Iris pigment epithelial cell (primary cell): Measurements from ENCODE around the gene DTNB.
"Not testable (repeated sequence)": the region's sequence is repeated elsewhere in the genome, so short reads cannot be mapped to it uniquely, and the experiment has no call there.

ENCODE experiments used
- DNase-seq: peaks from one replicate; pipeline ENCODE4 v3.0.0-alpha.2; 2011; ENCODE audit warnings: low read depth

DTNB gene

DNA sequence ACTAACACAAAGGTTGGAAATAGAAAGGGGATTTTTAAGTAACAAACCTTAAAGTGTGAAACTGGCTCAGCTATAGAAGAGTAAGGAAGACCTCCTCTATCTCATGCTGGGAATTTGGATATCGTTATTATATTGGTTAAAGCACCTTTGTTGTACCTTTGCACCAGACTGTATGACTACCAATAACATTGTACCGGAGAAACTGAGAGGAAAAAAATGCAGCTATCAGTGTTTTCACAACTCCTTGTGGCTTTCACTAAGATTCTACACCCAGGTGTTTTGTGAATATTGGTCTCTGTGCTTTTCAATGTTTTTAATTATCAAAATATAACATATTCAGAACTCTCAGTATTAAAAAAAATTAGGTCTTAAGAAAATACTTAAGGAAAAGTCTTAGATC lies 48.7 kb downstream of the DTNB start:
- DNase-seq: no peak

DNA sequence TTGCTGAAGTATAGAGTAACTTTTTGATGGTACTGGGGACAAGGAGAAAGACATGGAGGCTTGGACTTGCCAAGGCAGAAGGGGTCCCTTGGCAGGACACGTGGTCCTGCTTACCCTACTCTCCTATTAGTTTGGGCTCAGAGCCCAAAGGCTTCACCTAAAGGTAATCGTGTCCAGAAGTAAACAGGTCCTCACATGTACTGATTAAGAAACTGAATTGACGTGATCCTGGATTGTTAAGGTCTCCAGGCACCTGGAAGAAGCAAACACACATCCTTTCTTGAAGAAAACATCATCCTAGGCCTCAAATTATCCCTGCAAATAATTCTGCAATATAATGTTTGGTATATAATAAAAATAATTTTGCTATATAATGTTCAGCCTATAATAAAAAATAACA lies 50.0 kb downstream of the DTNB start:
- DNase-seq: no peak

DNA sequence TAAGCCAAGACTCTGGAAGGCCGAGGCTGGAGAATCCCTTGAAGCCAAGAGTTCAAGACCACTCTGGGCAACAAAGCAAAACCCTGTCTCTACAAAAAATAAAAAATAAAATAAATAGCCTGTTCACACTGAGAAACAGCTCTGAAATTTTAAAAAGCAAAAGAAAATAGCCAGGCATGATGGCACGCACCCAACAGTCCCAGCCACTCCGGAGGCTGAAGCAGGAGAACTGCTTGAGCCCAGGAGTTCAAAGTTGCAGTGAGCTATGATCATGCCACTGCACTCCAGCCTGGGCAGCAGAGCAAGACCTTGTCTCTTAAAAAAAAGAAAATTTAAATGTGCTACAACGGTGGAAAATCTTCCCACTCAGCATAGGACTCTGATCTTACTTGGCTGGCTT lies 52.7 kb downstream of the DTNB start:
- no peak for DNase-seq

DNA sequence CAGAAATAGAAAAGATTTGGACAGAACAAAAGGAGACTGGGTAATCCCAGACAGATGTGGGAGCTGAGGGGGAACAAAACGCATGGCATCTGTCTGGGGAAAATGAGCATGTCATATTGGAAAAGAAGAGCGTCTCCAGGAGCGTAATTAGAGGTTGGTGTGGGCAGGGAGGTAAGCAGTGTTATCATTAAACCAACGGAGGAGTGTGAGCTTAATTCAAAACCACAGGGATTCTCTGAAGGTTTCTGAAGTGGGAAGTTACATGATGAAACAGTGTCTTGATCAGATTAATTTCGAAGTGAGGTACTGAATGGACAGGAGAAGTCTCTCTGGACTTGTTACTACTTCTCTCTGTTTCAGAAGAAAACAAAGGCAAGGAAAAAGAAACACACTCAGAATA lies 53.3 kb downstream of the DTNB start:
- peak; percentile 34 for DNase-seq

DNA sequence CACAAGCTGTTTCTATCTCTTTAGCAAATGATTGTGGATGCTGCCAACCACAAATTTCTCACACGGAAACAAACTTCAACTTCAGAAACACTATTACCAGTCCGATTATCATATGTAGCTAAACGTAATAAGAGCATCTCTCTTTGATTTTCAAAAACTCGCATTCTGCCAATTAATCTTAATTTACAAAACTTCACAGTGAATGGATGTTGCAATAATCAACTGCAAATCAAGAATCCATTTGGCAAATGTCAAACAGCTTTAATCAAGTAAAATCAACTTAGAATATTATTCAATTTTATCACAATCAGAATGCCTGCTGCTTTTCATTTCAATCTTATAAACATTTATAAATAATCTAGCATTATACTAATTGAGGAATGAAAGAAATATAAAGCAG lies 54.2 kb downstream of the DTNB start:
- DNase-seq: peak; percentile 4

DNA sequence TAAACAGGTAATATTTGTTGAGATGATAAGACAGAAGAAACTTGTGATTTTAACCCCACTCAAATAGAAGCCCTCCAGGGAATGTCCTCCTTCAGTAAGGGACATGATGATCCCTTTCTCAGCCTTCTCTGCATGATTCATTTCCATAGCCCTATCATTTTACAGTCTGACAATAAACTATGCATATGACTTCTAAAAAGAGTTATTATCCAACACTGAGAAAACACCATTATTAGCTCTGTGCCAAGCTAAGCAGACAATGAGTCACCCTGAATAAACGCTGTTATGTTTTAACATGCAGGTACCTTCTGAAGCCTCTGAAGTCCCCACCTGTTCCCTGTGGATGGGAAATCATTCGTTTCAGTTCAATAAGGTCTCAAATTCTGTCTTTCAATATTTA lies 54.7 kb downstream of the DTNB start:
- peak; percentile 85 for DNase-seq

DNA sequence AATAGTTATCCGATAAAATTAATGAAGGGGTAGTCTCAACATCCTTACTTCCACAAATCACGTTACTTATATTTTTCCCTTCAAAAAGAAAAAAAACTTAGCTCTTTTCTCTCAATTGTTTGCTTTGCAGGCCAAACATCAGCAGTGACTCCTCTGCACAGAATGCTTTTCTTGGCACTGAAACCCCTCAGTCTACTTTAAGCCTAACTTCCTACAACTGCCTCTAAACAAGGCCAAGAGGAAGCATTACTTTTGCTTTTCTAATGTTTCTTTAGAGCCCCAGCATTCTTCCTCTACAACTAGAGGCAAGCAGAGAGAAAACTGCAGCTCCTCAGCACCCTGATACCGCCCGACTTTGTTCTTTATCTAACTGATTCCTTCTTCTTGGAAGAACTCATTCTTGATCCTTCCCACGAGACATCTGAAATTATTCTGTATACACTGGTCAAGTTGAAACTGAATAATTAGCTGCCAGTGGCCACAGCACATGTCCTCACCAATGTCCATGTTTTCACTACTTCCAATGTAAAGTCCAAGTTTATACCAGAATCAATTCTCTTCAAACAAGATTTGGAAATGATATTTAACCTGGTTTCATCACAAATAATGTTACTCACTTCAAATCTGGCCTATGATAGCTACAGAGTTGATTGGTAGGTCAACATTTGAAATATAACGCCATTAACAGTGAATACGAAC lies 55.3 kb downstream of the DTNB start:
- DNase-seq: peak; percentile 94

DNA sequence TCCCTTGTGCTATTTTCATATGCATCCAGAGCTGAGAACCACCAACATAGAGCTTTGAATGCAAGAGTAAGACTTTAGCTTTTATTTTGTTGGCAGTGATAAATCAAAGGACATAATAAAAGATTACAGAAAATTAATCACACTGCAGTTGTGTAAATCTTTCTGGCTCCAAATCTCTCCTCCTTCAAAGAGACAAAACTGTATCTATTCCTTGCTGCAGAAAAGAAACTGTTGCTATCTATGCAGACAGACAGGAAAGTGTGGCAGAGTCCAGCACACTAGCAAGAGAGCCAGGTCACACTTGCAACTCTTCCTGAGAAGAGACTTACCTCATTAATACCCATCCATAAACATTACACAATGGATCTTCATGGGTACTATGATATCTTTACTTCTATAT lies 57.5 kb downstream of the DTNB start:
- peak; percentile 6 for DNase-seq

DNA sequence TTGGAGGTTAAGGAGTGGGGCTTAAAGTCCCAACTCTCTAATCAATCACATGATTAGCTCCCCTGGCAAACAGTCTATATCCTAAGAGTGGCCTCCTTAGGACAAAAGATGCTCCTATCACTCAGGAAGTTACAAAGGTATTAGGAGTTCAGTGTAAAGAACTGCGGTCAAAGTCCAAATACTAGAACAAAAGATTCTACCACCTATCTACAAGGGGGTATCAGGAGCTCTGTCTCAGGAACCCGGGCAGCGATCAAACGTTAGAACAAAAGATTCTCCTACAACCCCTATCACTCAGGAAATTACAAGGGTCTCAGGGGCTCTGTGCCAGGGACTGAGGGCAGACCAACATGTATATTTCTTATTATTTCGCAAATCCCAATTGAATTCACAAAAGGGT lies 58.0 kb downstream of the DTNB start:
- no peak for DNase-seq

DNA sequence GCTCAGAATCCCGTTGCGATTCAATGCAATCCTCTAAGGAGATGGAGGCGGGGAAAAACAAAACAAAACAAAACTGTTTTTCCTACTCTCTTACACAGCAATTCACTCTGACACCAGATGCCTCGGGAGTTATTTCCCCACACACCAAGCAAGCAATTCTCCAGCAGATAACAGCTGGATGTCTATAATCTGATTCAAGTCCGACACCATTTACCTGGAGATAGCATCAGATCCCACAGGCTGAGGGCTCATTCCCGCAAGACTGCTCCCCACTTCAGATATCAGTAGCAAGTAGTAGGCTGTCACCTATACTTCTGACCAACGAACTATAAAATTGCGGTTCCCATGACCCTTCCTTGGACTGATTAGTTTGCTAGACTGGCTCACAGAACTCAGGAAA lies 58.7 kb downstream of the DTNB start:
- DNase-seq: no peak

DNA sequence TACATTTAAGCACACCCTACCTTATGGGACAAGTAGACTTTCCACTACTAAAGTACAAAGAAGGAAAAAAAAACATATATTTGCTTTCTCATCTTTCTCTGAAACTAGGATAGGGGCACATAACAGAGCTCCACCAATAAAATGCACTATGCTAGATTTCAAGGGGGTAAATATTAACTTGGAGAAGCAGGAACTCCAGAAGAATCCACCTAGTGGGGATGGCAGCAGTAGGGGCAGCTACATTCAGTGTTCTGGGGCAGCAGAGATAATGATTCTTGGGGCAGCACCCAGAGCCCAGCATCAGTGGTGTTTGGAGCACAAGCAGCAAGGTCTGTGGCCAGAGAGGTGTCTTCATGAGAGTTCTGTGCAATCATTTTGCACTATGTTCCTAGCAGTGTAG lies 64.7 kb downstream of the DTNB start:
- DNase-seq: no peak

DNA sequence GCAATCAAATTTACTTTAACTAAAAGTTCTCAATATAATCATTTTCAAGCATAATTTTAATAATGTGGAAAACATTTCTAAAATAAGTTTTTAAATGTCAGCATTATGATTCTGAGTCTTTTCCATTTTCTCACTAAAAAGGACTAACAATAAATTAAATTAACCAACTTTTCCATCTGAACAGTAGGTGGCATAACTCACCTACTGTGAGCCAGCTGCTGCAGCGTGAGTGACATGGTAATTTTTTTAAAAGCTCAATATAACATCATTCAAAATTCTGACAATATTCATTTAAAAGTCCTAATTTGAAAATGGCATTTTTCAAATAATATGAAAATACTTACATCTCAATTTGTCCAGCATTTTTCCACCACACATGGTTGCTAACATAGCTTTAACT lies 66.5 kb downstream of the DTNB start:
- peak; percentile 46 for DNase-seq

DNA sequence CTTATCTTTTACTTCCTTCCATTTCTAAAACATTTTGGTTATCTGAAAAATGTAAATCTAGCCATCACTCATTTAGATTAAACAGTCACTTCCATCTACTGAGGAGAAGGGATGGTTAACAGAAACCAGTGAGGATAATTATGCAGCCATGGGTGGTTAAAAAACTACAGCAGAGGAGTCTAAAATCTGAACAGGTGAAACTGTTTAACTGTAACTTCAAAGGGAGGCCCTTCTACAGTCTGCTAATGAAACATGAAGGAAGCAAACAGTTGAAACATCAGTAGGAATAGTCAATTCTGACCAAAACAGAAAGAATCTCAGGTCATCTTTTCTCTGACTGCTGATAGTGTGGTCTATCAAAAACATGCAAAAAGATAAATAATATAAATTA lies 71.0 kb downstream of the DTNB start:
- DNase-seq: no peak

DNA sequence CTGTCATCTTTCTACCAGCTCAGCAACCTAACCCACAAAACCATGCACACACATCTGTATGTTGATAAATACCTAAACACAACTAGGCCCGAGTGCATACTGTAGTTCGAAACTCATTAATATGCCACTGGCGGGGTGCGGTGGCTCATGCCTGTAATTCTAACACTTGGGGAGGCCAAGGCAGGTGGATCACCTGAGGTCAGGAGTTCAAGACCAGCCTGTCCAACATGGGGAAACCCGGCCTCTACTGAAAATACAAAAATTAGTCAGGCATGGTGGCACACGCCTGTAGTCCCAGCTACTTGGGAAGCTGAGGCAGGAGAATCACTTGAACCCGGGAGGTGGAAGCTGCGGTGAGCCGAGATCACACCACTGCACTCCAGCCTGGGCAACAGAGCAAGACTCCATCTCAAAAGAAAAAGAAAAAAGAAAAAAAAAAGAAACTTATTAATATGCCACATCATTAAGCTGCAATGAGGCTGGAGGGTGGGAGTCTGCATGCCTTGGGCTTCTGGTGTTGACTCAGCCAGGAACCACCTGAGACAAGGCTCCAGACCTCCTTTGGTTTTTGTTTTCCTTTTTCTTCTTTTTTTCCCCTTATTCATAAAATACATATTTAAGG lies 71.6 kb downstream of the DTNB start:
- not testable (repeated sequence) for DNase-seq

DNA sequence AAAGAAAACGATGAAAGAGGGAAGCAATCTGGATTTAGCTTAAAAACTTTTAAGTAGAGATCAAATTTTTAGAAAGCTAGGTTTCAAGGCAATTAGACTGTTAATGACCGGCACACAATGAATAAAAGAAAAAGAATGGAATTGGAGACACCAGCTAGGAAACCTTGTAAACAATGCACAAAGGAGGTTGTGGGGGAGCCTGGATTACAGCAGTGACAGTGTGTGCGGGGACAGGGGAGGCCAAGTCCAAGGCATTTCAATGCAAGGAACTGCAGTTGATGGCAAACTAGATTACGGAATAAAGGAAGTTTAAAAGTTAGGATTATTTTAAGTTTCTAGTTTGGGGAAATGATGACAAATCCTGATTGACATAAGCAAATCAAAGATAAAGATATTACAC lies 74.5 kb downstream of the DTNB start:
- no peak for DNase-seq

DNA sequence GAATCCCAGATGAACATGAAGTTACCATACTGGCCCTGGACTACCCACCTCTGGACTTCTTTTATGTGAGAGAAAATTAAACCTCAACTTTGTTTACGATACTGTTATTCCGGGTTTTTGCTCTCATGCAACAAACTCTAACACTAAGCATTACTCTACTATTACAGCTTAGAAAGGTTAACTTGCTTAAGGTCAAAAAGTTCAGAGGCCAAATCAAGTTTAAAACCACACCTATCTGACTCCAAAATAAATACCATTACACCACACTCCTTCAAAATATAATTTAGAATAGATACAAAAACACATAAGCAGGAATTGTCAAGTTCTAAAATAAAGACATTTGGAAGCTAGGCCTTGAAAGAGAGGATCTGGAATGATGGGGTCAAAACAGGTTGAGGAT lies 75.0 kb downstream of the DTNB start:
- no peak for DNase-seq

DNA sequence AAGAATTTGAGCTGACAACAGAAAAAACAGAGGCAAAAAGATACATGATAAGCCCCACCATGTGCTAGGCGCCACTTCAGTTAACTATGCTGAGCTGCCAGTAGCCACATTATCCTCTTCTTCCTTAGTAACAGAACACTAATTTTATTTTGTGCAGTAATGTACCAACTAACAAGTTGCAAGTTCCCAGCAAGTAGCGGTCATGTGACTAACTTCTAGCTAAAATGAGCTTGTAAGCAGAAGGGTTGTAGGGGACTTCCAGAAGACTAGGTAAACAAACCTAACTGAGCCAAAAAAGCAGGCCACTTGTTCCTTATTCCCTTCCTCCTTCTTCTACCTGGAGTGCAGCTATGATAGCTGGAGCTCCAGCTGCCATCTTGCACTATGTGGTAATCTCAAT lies 75.5 kb downstream of the DTNB start:
- peak; percentile 12 for DNase-seq

DNA sequence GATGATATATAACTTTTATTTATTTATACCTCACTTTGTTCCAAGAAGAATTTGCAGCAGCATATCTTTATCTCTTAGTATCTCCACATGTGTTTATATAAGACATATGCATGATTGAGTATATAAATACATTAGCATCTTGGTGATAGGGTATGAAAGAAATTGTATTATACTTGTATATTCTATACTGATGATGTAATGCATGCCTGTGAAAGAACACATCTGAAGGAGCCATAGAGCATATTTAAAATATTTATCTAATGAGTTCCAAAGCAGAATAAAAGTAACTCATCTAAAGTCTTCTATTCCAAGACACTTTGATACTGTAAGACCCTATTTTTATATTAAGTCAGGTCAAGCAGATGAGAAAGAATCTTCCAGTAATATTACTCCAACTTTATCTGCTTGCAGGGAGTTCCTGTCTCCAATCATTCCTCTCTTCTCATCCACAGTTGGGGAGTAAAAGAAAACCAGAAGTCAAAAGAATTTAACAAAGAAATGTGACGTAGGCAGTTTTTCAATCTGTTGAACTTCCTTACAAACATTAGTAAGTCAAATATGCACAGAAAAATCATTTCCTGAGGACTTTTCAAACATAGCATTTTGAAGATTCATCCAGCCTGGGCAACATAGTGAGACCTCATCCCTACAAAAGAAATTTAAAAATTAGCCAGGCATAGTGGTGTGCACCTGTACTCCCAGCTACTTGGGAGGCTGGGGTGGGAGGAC lies 76.7 kb downstream of the DTNB start:
- peak; percentile 40 for DNase-seq

DNA sequence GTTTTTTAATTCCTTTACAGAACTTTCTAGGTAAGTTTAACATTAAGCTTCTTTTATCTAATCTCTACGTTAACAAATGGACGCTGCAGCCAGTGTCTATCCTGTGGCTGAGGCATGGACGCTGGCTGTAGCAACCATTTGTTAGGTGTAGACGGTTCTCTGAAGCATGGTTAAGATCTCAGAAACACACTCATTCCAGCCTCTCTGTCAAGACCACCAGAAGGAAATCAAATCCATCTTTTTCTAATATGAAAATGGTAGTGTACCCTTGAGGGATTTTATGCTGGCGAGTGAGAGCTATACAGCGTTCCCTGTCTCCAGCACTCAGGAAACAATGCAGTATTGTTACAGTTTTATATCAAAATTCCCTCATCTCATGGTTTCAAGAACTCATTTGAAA lies 78.0 kb downstream of the DTNB start:
- DNase-seq: no peak

DNA sequence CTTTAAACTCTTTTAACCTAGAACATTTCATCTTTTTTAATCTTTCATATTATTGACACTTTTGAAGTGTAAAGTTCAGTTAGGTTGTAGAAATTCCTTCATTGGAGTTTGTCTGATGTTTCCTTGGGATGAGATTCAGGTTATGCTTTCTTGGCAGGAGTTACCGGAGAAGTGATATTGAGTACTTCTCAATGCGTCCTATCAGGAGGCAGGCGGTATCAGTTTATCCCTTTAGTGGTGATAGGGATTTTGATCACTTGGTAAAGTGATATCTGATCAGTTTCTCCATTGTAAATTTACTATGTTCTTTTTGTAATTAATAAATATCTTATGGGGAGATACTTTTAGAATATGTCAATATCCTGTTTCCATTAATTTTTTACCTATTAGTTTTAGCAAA lies 78.4 kb downstream of the DTNB start:
- DNase-seq: no peak

DNA sequence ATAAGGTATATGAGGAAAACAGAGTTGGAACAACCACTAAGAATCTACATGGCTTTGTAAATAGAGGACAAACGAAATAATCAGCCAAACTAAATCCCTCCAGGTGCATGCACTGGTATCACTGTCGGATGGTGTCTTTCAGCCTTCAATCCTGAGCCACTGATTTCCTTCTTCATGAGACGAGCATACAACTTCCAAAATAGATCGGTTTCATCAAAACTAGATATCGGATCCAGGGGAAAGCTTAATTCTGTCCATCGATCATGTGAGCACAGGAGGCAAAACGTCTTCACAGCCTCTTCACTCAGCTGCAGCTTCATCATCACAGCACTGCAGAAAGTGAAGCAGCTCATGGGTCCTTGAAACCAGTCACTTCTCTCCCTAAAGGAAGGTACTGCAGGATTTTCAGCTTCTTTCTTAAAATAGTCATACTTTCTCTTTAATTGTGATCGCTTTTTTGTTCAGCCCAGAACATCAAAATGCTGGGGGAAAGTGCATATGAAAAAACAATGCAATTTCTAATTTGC lies 80.5 kb downstream of the DTNB start:
- DNase-seq: no peak

DNA sequence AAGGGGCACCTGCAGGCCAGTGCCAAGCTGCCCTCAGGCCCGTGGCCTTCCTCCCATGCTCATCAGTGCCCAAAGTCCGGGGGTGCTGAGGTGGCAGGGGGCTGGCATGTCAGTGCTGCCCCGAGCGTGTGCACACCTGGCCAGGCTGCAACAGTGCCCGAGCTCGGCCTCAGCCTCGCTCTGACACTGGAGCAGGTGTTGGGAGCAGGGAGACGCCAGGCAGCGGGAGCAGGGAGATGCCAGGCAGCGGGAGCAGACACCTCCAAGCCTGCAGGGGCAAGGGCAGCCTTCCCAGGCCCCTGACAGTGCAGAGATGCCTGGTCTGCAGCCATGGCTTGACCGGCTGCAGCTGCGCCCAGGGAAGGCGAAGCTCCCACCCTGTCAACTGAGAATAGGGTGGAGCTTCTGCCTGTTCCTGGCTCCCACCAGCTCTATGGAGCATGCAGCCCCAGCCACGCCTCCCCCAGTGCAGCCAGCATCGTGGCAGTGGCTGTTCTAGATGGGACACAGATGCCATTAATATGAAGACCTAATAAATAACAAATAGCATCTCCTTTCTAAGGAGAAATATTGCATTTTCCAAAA lies 82.4 kb downstream of the DTNB start:
- no peak for DNase-seq

DNA sequence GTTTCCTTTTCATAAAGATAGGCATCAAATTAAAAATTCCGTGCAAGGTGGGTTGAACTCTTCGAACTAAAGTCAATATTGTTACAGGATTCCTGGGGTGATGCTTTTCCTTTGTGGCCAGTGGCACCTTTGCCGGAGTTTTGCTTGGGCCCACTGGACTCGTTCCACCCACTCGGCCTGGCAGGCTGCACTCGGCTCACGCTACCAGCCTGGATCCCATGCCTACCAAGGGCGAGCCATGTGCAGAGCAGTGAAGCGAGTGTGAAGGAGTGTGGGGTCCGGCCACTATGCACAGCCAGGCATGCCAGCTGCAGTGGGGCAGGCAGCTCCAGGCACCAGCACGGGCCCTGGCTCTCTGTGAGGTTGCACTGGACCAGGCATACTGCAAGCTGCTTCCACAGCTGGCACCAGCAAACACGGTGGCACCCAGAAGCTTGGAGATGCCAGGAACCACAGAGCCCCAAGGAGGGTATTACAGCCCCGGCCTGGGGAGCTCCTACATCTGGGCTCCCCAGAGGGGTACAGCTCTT lies 83.6 kb downstream of the DTNB start:
- no peak for DNase-seq
